SK-N-SH treated with all-trans-retinoic acid at 6 μM for 48 hours (cell line): ENCODE measurements around the gene MMP24OS.
A peak's percentile ranks its signal among the peaks of the same experiment; 100 is the strongest.

ENCODE experiments used
- ATAC-seq: fragments of 200-7000 bp; cut with Tn5 transposase; 3 replicates; pipeline ENCODE4 v1.9.1; 2020; ENCODE audit warnings: mild to moderate bottlenecking, moderate library complexity
- ARNTL ChIP-seq: fragments of 450-650 bp; formaldehyde crosslinking; IDR thresholded peaks from 2 replicates; pipeline ENCODE4 v1.5.0; 2020; ENCODE audit warnings: low read depth, mild to moderate bottlenecking, moderate library complexity, borderline replicate concordance
- CSDC2 ChIP-seq: fragments of 250-450 bp; sonication (Bioruptor Pico); IDR thresholded peaks from 2 replicates; pipeline ENCODE4 v1.5.0; 2020; ENCODE audit warnings: mild to moderate bottlenecking, moderate library complexity
- ESRRG ChIP-seq: fragments of 250-450 bp; sonication (Bioruptor Pico); IDR thresholded peaks from 2 replicates; pipeline ENCODE4 v1.6.1; 2021; ENCODE audit warnings: mild to moderate bottlenecking
- ISL1 ChIP-seq: fragments of 250-450 bp; sonication (Bioruptor Pico); IDR thresholded peaks from 2 replicates; pipeline ENCODE4 v2.1.2; 2022; ENCODE audit warnings: mild to moderate bottlenecking, moderate library complexity
- OSR1 ChIP-seq: fragments of 250-450 bp; sonication (Bioruptor Pico); IDR thresholded peaks from 2 replicates; pipeline ENCODE4 v1.8.0; 2022; ENCODE audit warnings: moderate library complexity, mild to moderate bottlenecking, inconsistent platforms
- SNAI2 ChIP-seq: fragments of 250-450 bp; sonication (Bioruptor Pico); IDR thresholded peaks from 2 replicates; pipeline ENCODE4 v1.5.0; 2020; ENCODE audit warnings: mild to moderate bottlenecking, moderate library complexity
- TCF4 ChIP-seq: fragments of 250-450 bp; sonication (Bioruptor Pico); IDR thresholded peaks from 2 replicates; pipeline ENCODE4 v1.8.0; 2021; ENCODE audit warnings: mild to moderate bottlenecking, moderate library complexity, borderline replicate concordance
- TOX ChIP-seq: fragments of 250-450 bp; sonication (Bioruptor Pico); IDR thresholded peaks from 2 replicates; pipeline ENCODE4 v1.8.0; 2021; ENCODE audit warnings: mild to moderate bottlenecking, moderate library complexity, borderline replicate concordance
- ZFP3 ChIP-seq: fragments of 250-450 bp; sonication (Bioruptor Pico); IDR thresholded peaks from 2 replicates; pipeline ENCODE4 v1.5.0; 2020; ENCODE audit warnings: mild to moderate bottlenecking, moderate library complexity
- ZNF70 ChIP-seq: fragments of 450-650 bp; formaldehyde crosslinking; IDR thresholded peaks from 2 replicates; pipeline ENCODE4 v1.5.0; 2020; ENCODE audit warnings: mild to moderate bottlenecking, moderate library complexity
- ZNF8 ChIP-seq: fragments of 450-650 bp; formaldehyde crosslinking; IDR thresholded peaks from 2 replicates; pipeline ENCODE4 v1.5.0; 2020; ENCODE audit warnings: mild to moderate bottlenecking, moderate library complexity
- TF ChIP-seq, protein P1 (sequence below): fragments of 250-450 bp; sonication (Bioruptor Pico); IDR thresholded peaks from 2 replicates; pipeline ENCODE4 v1.8.0; 2020; ENCODE audit warnings: mild to moderate bottlenecking, moderate library complexity, borderline replicate concordance
- TF ChIP-seq, protein P2 (sequence below): fragments of 250-450 bp; sonication (Bioruptor Pico); IDR thresholded peaks from 2 replicates; pipeline ENCODE4 v1.8.0; 2021; ENCODE audit warnings: low read depth, mild to moderate bottlenecking, moderate library complexity, borderline replicate concordance
- TF ChIP-seq, protein P3 (sequence below): fragments of 250-450 bp; sonication (Bioruptor Pico); IDR thresholded peaks from 2 replicates; pipeline ENCODE4 v1.5.1; 2020; ENCODE audit warnings: low read depth, mild to moderate bottlenecking, moderate library complexity
- TF ChIP-seq, protein P4 (sequence below): fragments of 250-450 bp; sonication (Bioruptor Pico); IDR thresholded peaks from 2 replicates; pipeline ENCODE4 v1.5.1; 2021; ENCODE audit warnings: mild to moderate bottlenecking, moderate library complexity

Gene MMP24OS

DNA sequence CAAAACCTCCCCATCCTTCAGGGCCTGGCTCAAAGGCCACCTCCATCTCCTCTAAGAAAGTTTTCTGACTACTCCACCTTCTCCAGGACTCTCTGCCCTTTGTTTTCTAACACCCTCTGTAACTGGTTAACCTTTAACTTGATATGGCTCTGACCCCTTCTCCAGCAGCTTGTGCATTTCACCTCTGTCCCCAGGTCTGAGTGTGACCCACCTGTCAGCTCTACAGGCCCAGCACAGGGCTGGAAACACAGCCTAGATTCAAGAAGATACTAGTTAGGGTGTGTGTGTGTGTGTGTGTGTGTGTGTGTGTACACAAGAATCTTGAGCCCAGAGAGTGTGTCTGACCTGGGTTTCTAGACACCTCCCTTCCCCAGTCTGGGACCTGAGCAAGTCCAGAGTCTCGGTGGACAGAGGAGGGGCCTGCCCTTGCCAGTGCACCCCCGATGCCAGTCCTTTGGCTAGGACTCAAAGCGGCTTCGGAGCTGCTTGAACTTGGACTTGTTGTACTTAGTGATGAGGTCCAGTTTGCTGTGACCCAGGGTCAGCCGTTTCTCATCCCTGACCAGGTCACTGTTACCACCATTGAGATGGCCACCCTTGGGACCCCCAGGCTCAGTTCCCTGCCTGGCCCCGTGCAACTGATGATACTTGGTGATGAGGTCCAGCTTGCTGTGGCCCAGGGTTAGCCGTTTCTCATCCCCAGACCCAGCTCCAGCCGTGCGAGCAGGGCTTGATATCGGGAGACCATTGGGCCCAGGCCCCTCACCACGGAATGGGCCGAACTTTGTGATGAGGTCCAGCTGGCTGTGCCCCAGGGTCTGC lies 8.4 kb upstream of the MMP24OS start (continued):
- TF ChIP-seq, protein P1, sequence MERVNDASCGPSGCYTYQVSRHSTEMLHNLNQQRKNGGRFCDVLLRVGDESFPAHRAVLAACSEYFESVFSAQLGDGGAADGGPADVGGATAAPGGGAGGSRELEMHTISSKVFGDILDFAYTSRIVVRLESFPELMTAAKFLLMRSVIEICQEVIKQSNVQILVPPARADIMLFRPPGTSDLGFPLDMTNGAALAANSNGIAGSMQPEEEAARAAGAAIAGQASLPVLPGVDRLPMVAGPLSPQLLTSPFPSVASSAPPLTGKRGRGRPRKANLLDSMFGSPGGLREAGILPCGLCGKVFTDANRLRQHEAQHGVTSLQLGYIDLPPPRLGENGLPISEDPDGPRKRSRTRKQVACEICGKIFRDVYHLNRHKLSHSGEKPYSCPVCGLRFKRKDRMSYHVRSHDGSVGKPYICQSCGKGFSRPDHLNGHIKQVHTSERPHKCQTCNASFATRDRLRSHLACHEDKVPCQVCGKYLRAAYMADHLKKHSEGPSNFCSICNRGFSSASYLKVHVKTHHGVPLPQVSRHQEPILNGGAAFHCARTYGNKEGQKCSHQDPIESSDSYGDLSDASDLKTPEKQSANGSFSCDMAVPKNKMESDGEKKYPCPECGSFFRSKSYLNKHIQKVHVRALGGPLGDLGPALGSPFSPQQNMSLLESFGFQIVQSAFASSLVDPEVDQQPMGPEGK (CRISPR knock-in tag): no peak

DNA sequence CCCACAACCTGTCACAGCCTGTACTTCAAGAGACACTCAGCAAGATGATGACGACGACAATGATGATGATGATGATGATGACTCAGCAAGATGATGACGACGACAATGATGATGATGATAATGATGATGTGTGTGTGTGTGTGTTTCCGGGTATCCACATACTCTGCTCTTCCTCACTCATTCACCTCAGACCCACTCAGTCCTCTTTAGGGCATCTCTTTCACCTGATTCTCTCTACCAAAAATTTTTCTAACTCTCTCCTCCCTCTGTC lies 7.8 kb upstream of the MMP24OS start:
- no peak for ATAC-seq
- TF ChIP-seq OSR1 (CRISPR knock-in tag): no peak
- TF ChIP-seq, protein P2, sequence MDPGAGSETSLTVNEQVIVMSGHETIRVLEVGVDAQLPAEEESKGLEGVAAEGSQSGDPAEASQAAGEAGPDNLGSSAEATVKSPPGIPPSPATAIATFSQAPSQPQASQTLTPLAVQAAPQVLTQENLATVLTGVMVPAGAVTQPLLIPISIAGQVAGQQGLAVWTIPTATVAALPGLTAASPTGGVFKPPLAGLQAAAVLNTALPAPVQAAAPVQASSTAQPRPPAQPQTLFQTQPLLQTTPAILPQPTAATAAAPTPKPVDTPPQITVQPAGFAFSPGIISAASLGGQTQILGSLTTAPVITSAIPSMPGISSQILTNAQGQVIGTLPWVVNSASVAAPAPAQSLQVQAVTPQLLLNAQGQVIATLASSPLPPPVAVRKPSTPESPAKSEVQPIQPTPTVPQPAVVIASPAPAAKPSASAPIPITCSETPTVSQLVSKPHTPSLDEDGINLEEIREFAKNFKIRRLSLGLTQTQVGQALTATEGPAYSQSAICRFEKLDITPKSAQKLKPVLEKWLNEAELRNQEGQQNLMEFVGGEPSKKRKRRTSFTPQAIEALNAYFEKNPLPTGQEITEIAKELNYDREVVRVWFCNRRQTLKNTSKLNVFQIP (CRISPR knock-in tag): no peak
- TF ChIP-seq ESRRG: no peak
- TF ChIP-seq, protein P1 (CRISPR knock-in tag): no peak

DNA sequence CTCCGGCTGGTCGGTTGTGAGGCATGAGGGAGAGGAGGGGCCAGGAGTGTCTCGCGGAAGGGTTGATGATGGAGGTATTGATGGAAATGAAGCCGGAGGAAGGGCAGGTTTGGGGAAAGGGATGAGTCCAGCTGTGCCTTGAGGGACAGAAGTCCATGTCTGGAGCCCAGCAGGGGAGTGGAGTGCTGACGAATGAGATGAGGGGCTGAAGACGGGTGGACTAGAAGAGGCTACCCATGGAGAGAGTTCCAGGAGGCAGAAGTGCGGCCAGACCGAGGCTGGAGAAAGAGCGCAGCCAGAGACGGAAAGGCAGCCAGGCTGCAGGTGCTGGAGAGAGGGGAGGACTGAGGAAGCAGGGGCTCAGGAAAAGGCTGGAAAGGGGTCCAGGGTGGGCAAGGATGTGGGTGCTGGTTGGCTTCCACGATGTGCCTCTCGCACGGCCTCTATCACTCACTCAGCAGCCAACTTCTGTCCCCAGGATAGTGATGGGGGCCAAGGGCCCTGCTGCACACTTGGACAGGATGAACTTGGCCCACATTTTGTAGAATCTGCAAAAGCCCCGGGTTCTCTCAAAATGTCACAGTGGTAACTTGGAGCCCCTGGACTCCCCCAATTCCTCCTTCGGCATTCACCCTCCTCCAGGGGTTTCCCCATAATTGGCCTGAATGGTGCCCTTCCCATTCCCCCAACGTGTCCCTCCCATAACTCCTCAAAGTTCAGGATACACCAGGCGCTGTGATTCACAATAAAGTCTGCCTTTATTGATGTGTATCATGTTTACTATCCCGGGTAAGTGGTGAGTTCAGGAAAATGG lies 7.3 kb upstream of the MMP24OS start:
- ATAC-seq: peak; percentile 37
- TF ChIP-seq SNAI2 (CRISPR knock-in tag): no peak
- TF ChIP-seq, all 23 proteins: peak for 0

DNA sequence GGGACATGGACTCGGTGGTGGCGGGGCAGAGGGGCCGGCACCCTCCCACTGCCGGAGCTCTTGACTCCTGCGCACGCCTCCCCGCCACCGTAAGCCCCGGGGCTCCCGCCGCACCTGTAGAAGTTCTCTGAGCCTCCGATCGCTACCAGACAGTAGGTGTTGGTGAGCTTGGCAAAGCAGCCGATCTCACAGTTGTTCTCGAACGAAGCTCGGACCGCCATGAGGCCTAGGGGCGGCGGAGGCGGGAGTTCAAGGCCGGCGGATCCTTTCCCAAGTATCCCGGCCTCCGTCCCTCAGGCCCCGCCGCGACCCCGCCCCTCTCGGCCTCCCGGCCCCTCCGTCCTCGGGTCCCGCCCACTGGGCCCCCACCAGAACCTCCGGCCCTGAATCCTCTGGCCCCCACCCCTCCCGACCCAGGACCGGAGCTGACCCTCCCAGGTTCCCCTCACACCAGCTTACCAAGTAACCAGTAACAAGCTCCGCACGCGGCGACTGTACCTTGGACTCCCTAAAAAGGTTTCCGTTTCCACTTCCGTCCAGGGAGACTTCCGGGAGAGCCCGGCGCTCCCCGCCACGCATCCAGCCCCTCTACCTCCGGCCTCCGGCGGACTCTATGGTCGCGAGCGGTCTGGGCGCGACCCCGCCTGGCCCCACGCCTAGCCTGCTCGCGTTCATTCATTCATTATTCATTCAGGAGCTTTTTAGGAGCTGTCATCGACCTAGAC lies 6.5 kb upstream of the MMP24OS start, which contains the start of gene EIF6:
Gene EIF6 (minus strand): TSS at position 506 of the 725 bp plus-strand sequence. CDS start 285 bp downstream, at position 221.
- no peak for TF ChIP-seq ZNF70 (CRISPR knock-in tag)
- TF ChIP-seq, protein P1 (CRISPR knock-in tag): peak; percentile 63; the same call in 1 of the 2 replicates
- no peak for TF ChIP-seq ZNF8
- TF ChIP-seq ZFP3 (CRISPR knock-in tag): peak; percentile 94
- peak; percentile 94 for ATAC-seq

DNA sequence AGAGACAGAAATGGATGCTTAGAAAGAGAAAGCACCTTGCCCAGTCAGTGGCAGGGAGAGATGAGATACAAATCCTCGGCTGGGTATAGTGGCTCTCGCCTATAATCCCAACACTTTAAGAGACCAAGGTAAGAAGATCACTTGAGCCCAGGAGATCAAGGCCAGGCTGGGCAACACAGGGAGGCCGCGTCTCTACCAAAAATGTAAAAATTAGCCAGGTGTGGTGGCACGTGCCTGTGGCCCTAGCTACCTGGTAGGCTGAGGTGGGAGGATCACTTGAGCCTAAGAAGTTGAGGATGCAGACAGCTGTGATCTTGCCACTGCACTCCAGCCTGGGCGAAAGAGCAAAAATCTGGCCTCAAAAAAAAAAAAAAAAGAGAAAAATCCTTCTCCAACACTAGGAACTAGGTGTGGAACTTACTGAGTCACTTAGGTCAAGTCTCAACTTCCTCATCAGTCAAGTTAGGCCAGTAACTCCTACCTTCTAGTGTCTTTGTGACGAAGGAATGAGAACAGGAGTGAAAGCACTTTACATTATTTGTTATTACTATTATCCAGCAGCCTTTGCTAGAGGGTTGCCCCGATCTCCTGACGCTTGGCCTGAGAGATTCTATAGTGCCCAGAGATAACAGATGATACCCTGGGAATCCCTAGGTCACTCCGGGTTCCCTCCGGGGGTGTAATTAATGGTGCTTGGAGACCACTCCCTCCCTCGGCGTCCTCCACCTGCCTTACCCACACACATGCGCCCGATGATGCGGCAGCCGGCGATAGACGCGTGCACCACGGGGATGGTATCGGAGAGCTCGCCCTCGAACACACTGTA lies 5.7 kb upstream of the MMP24OS start:
- TF ChIP-seq TCF4 (no peak), OSR1 (CRISPR knock-in tag) (no peak), ESRRG (no peak), ISL1 (CRISPR knock-in tag) (no peak), CSDC2 (CRISPR knock-in tag) (no peak), ARNTL (CRISPR knock-in tag) (no peak), ZFP3 (CRISPR knock-in tag) (no peak), TOX (no peak)
- TF ChIP-seq, protein P2 (CRISPR knock-in tag): no peak
- TF ChIP-seq, protein P3, sequence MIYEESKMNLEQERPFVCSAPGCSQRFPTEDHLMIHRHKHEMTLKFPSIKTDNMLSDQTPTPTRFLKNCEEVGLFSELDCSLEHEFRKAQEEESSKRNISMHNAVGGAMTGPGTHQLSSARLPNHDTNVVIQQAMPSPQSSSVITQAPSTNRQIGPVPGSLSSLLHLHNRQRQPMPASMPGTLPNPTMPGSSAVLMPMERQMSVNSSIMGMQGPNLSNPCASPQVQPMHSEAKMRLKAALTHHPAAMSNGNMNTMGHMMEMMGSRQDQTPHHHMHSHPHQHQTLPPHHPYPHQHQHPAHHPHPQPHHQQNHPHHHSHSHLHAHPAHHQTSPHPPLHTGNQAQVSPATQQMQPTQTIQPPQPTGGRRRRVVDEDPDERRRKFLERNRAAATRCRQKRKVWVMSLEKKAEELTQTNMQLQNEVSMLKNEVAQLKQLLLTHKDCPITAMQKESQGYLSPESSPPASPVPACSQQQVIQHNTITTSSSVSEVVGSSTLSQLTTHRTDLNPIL (CRISPR knock-in tag): no peak
- TF ChIP-seq, protein P4, sequence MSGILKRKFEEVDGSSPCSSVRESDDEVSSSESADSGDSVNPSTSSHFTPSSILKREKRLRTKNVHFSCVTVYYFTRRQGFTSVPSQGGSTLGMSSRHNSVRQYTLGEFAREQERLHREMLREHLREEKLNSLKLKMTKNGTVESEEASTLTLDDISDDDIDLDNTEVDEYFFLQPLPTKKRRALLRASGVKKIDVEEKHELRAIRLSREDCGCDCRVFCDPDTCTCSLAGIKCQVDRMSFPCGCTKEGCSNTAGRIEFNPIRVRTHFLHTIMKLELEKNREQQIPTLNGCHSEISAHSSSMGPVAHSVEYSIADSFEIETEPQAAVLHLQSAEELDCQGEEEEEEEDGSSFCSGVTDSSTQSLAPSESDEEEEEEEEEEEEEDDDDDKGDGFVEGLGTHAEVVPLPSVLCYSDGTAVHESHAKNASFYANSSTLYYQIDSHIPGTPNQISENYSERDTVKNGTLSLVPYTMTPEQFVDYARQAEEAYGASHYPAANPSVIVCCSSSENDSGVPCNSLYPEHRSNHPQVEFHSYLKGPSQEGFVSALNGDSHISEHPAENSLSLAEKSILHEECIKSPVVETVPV: no peak
- no peak; the same call in 1 of the 3 replicates for ATAC-seq
